ENCODE data around the gene RSRC2. TPM values are rescaled to one million over a fixed set of nuclear protein-coding genes. Genes with fewer than 3 reads are reported as not detected.

The RSRC2 gene
- total and polyA plus RNA-seq, 9 donors, result 62.1 to 124 (median 108) TPM

DNA sequence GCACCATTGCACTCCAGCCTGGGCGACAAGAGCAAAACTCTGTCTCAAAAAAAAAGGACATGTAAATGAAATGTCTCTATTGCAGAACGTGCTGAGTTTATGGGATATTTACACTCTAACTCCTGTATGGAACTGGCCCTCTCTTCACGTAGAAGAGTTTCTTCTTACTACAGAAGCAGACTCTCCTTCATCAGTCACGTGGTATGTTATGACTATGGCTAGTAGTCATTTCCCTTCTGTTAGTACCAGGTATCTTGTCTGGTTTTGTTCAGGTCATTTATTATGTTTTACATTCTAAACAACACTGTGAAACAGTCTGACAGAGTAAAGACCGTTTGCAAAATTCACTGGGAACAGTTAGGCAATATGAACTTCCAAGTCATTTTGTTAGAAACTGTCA is 20.6 kb upstream of the RSRC2 start:
- Histone ChIP-seq H3K4me3 (ENCODE audit: low read length) (no peak overlapping the region), H3K9me3 (replicated peaks; ENCODE audit: control insufficient read depth, low read depth, low read length) (no peaks in the 10 kb centered on the region), H3K36me3 (ENCODE audit: control insufficient read depth, insufficient read depth, low read length) (peaks cover 19% of the 10 kb centered on the region), H3K4me1 (ENCODE audit: control insufficient read depth, insufficient read depth, low read length) (no peaks in the 10 kb centered on the region), H3K27me3 (ENCODE audit: control insufficient read depth, insufficient read depth, low read length) (no peaks in the 10 kb centered on the region), H3K27ac (ENCODE audit: low read length) (no peak overlapping the region)
- no peak for DNase-seq
- WGBS (ENCODE audit: insufficient coverage), result no CpG with 5 or more reads among the region's 5 CpGs

DNA sequence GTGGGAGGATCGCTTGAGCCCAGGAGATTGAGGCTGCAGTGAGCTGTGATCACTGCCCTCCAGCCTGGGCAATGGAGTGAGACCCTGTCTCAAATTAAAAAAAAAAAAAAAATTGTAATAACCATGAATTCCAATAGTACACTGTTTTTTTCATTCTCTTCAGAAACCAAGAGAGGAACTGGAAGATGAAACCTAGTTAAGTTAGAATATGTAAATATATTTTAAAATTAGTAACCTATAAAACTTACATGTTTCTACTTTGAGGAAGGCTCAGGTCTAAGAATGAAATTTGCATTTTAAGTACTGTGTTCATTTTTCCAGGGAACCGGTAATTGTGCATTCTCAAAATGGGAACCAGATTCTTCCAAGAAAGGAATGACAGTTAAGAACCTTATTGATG is 19.1 kb upstream of the RSRC2 start:
- Histone ChIP-seq H3K9me3 (replicated peaks; ENCODE audit: control insufficient read depth, low read depth, low read length) (no peaks in the 10 kb centered on the region), H3K27me3 (ENCODE audit: control insufficient read depth, insufficient read depth, low read length) (no peaks in the 10 kb centered on the region), H3K36me3 (ENCODE audit: control insufficient read depth, insufficient read depth, low read length) (peaks cover 14% of the 10 kb centered on the region), H3K4me1 (ENCODE audit: control insufficient read depth, insufficient read depth, low read length) (no peaks in the 10 kb centered on the region), H3K4me3 (ENCODE audit: low read length) (no peak overlapping the region), H3K27ac (ENCODE audit: low read length) (no peak overlapping the region)
- DNase-seq, result no peak
- WGBS (ENCODE audit: insufficient coverage), result no CpG with 5 or more reads among the region's 2 CpGs

DNA sequence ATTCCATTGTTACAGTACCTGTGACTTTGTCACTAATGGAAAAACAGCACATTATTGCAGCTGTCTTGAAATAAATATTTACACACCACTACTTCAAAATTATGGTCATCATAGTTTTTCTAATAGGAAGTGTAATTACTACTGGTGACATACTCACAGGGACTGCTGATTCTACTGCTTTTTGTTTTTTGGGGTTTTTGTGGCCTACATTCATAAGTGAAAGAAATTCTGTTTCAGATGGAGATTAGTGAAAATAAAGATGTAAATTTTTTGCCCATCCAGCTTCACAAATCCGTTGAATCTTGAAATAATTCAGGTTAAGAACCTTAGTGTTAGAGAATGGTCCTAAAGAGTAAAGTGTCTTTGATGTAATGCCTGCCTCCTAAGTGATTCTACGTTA is 17.8 kb upstream of the RSRC2 start:
- no peaks in the 10 kb centered on the region for H3K4me1 ChIP-seq (ENCODE audit: control insufficient read depth, insufficient read depth, low read length)
- H3K36me3 ChIP-seq (ENCODE audit: control insufficient read depth, insufficient read depth, low read length), result peaks cover 14% of the 10 kb centered on the region
- no peaks in the 10 kb centered on the region for H3K27me3 ChIP-seq (ENCODE audit: control insufficient read depth, insufficient read depth, low read length)
- no peak for DNase-seq
- no peak overlapping the region for H3K4me3 ChIP-seq (ENCODE audit: low read length)
- H3K27ac ChIP-seq (ENCODE audit: low read length), result no peak overlapping the region
- WGBS (ENCODE audit: insufficient coverage), result no CpG with 5 or more reads among the region's 2 CpGs
- no peaks in the 10 kb centered on the region for H3K9me3 ChIP-seq (replicated peaks; ENCODE audit: control insufficient read depth, low read depth, low read length)

DNA sequence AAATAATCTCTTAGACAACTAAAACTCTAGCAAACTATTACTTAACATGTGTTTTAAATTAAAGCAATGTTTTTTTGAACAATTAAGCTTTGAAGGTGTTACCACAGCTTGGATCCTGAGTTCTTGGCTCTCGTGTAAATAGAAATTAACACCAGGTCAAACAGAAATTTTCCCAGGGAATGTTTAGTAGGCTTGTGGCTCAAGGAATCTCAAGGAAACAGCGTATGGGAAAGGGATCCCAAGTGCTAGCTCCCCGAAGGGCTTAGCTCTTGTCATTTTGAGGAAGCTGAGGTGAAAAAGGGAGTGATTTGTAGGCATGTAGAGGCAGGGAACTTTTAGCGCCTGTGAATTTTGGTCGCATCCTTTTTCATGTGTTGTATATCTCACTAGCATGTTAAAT is 11.8 kb upstream of the RSRC2 start:
- DNase-seq, result no peak
- H3K36me3 ChIP-seq (ENCODE audit: control insufficient read depth, insufficient read depth, low read length), result peaks cover 24% of the 10 kb centered on the region
- H3K4me3 ChIP-seq (ENCODE audit: low read length), result no peak overlapping the region
- 86% methylated on average over 3 of the region's 5 CpGs for WGBS (ENCODE audit: insufficient coverage)
- no peaks in the 10 kb centered on the region for H3K9me3 ChIP-seq (replicated peaks; ENCODE audit: control insufficient read depth, low read depth, low read length)
- no peaks in the 10 kb centered on the region for H3K27me3 ChIP-seq (ENCODE audit: control insufficient read depth, insufficient read depth, low read length)
- no peak overlapping the region for H3K27ac ChIP-seq (ENCODE audit: low read length)
- no peaks in the 10 kb centered on the region for H3K4me1 ChIP-seq (ENCODE audit: control insufficient read depth, insufficient read depth, low read length)

DNA sequence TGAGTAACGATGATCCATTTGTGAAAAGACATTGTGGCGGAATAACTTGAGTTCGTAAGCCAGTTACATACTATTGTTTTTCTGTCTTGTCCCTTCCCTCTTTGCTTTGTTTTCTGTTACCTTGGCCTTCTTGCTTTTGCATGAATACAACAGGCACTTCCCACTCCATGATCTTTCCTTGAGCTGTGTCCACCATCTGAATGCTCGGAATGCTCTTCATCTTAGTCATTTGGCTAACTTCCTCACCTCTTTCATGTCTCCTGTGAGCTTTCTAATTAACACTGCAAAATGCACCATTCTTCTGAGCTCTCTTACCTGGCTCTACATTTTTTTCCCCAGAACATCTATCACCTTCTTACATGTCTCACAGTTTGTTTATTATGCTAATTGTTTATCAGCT is 10.3 kb upstream of the RSRC2 start:
- DNase-seq, result no peak
- no peaks in the 10 kb centered on the region for H3K27me3 ChIP-seq (ENCODE audit: control insufficient read depth, insufficient read depth, low read length)
- H3K4me1 ChIP-seq (ENCODE audit: control insufficient read depth, insufficient read depth, low read length), result no peaks in the 10 kb centered on the region
- 100% methylated on average over 4 of the region's 4 CpGs for WGBS (ENCODE audit: insufficient coverage)
- H3K9me3 ChIP-seq (replicated peaks; ENCODE audit: control insufficient read depth, low read depth, low read length), result no peaks in the 10 kb centered on the region
- H3K4me3 ChIP-seq (ENCODE audit: low read length), result no peak overlapping the region
- no peak overlapping the region for H3K27ac ChIP-seq (ENCODE audit: low read length)
- H3K36me3 ChIP-seq (ENCODE audit: control insufficient read depth, insufficient read depth, low read length), result peaks cover 20% of the 10 kb centered on the region

DNA sequence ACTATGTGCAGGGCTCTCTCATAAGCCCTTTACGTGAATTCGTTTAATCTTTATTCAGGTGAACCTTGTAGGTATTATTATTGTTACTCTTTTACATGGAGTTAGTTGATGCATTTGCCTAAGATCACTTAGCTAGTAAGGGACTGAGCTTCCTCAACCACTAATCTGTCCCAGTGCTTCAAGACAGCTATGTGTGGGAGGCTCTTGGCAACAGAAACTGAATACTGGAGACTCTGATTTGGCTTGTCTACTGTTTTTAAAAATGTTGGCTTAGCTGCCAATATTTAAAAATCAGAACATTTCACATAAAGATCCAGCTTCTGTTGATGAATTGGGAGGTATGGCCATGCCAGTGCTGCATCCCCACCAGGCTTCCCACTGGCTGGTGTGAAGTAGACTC is 7.1 kb upstream of the RSRC2 start:
- Histone ChIP-seq H3K27ac (ENCODE audit: low read length) (no peak overlapping the region), H3K4me3 (ENCODE audit: low read length) (no peak overlapping the region), H3K4me1 (ENCODE audit: control insufficient read depth, insufficient read depth, low read length) (no peaks in the 10 kb centered on the region), H3K36me3 (ENCODE audit: control insufficient read depth, insufficient read depth, low read length) (peaks cover 22% of the 10 kb centered on the region), H3K27me3 (ENCODE audit: control insufficient read depth, insufficient read depth, low read length) (no peaks in the 10 kb centered on the region), H3K9me3 (replicated peaks; ENCODE audit: control insufficient read depth, low read depth, low read length) (no peaks in the 10 kb centered on the region)
- no CpG with 5 or more reads among the region's 2 CpGs for WGBS (ENCODE audit: insufficient coverage)
- peak; percentile 15 for DNase-seq

DNA sequence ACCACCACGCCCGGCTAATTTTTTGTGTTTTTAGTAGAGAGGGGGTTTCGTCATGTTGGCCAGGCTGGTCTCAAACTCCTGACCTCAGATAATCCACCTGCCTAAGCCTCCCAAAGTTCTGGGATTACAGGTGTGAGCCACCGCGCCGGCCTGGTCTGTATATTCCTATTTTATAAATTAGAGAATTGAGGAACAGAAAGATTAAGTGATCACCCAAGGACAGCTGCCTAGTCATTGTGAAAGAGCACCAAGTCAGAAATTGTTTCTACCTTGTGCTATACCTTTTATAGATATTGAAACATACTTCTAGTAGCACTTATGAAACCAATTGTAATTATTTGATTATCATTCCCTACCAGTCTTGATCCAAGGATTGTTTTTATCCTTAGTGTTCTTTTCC is 2.3 kb upstream of the RSRC2 start:
- H3K9me3 ChIP-seq (replicated peaks; ENCODE audit: control insufficient read depth, low read depth, low read length), result no peaks in the 10 kb centered on the region

DNA sequence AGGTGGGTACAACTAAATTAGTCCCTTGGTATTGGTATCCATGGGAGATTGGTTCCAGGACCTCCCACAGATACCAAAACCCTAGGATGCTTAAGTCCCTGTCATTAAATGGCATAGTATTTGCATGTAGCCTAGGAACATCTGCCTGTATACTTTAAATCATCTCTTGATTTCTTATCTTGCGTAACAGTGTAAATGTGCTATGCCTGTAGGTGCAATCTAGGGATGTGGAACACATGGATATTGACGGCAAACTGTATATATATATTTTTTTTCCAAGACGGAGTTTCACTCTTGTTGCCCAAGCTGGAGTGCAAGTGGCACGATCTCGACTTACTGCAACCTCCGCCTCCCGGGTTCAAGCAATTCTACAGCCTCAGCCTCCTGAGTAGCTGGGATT is 1.8 kb upstream of the RSRC2 start:
- H3K27ac ChIP-seq (ENCODE audit: low read length), result no peak overlapping the region
- no peaks in the 10 kb centered on the region for H3K27me3 ChIP-seq (ENCODE audit: control insufficient read depth, insufficient read depth, low read length)
- no peak for DNase-seq
- no CpG with 5 or more reads among the region's 7 CpGs for WGBS (ENCODE audit: insufficient coverage)
- H3K4me1 ChIP-seq (ENCODE audit: control insufficient read depth, insufficient read depth, low read length), result peaks cover 9% of the 10 kb centered on the region
- H3K9me3 ChIP-seq (replicated peaks; ENCODE audit: control insufficient read depth, low read depth, low read length), result no peaks in the 10 kb centered on the region
- peaks cover 8% of the 10 kb centered on the region for H3K36me3 ChIP-seq (ENCODE audit: control insufficient read depth, insufficient read depth, low read length)
- no peak overlapping the region for H3K4me3 ChIP-seq (ENCODE audit: low read length)

More for the DNA sequence above, 2.3 kb upstream of the RSRC2 start:
- Histone ChIP-seq H3K4me3 (ENCODE audit: low read length) (no peak overlapping the region), H3K36me3 (ENCODE audit: control insufficient read depth, insufficient read depth, low read length) (peaks cover 9% of the 10 kb centered on the region), H3K27me3 (ENCODE audit: control insufficient read depth, insufficient read depth, low read length) (no peaks in the 10 kb centered on the region), H3K4me1 (ENCODE audit: control insufficient read depth, insufficient read depth, low read length) (peaks cover 9% of the 10 kb centered on the region), H3K27ac (ENCODE audit: low read length) (no peak overlapping the region)
- DNase-seq, result no peak
- WGBS (ENCODE audit: insufficient coverage), result no CpG with 5 or more reads among the region's 6 CpGs

DNA sequence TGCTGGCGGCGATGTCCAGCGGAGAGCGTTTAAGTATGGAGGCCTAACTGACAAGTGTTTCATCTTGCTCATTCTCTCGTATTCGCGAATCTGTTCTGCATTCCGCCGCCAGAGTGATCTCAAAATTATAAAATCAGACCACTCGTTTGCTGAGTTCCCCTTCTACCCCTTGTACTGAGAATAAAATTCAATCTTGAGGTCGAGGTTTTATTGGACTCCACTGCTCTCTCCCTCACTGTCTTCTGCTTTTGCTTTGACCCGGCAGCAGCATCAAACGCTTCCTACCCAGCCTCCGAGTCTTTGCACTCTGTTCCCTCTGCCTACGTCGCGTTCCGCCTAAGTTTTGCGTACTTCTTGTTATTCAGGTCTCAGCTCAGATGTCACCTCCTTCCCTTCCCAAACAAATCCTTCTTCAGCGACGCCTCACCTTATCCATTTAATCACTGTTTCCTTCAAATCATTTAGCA is 775 bp upstream of the RSRC2 start:
- Histone ChIP-seq H3K36me3 (ENCODE audit: control insufficient read depth, insufficient read depth, low read length) (peaks cover 6% of the 10 kb centered on the region), H3K4me3 (ENCODE audit: low read length) (peak overlapping the region; percentile 61), H3K9me3 (replicated peaks; ENCODE audit: control insufficient read depth, low read depth, low read length) (no peaks in the 10 kb centered on the region), H3K27ac (ENCODE audit: low read length) (peak overlapping the region; percentile 65), H3K4me1 (ENCODE audit: control insufficient read depth, insufficient read depth, low read length) (peaks cover 13% of the 10 kb centered on the region), H3K27me3 (ENCODE audit: control insufficient read depth, insufficient read depth, low read length) (no peaks in the 10 kb centered on the region)
- DNase-seq, result peak; percentile 27
- WGBS (ENCODE audit: insufficient coverage), result under 1% methylated on average over 19 of the region's 21 CpGs

DNA sequence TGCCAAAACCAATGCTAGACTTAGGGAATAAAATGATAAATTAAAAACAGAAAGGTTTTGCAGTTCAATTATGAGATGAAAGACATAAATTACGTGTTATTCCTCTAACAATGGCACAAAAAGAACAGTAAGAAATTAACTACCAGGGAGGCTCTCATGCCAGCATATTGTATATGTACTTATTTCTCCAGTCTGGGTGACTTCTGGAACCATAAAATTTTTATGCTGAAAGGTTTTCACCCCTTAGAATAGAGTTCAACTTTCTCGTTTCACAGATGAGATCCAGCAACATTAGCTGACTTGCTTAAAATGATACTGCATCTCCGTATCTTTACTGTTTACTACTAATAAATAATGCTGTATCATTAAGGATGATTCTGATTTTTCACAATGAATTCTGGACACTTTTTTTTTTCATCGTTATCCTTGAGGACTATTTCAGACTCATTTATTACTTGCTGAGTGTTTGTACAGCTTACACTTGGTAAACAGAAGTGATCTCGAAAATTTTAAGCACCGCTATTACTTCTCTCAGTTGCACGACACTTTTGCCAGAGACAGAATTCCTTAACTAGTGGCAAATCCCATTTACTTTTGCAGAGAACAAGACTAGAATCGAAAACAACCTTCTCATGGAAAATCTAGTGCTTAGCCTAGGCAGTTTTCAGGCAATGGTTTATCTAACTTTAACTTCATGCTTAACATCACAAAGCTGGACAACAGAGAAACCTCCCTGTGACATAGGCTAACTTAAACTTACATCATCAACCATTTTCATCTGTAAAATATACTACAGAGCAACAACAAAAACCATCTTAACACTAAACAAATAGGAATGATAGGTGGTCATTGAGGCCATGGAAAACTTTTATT is 2.7 kb downstream of the RSRC2 start:
- Histone ChIP-seq H3K36me3 (ENCODE audit: control insufficient read depth, insufficient read depth, low read length) (peaks cover 26% of the 10 kb centered on the region), H3K27ac (ENCODE audit: low read length) (no peak overlapping the region), H3K9me3 (replicated peaks; ENCODE audit: control insufficient read depth, low read depth, low read length) (no peaks in the 10 kb centered on the region), H3K4me3 (ENCODE audit: low read length) (peak overlapping the region; percentile 54), H3K27me3 (ENCODE audit: control insufficient read depth, insufficient read depth, low read length) (no peaks in the 10 kb centered on the region), H3K4me1 (ENCODE audit: control insufficient read depth, insufficient read depth, low read length) (peaks cover 13% of the 10 kb centered on the region)
- 50% methylated on average over 2 of the region's 8 CpGs for WGBS (ENCODE audit: insufficient coverage)
- no peak for DNase-seq

Data from muscle of leg (tissue), 11 donors.